ENCODE data around the gene USP19. TPM values are rescaled to one million over a fixed set of nuclear protein-coding genes. Genes with fewer than 3 reads are reported as not detected.
A peak's percentile ranks its signal among the peaks of the same experiment; 100 is the strongest.

USP19 gene
- total RNA-seq, 1 donor from 2014 or later = 69.3 TPM

DNA sequence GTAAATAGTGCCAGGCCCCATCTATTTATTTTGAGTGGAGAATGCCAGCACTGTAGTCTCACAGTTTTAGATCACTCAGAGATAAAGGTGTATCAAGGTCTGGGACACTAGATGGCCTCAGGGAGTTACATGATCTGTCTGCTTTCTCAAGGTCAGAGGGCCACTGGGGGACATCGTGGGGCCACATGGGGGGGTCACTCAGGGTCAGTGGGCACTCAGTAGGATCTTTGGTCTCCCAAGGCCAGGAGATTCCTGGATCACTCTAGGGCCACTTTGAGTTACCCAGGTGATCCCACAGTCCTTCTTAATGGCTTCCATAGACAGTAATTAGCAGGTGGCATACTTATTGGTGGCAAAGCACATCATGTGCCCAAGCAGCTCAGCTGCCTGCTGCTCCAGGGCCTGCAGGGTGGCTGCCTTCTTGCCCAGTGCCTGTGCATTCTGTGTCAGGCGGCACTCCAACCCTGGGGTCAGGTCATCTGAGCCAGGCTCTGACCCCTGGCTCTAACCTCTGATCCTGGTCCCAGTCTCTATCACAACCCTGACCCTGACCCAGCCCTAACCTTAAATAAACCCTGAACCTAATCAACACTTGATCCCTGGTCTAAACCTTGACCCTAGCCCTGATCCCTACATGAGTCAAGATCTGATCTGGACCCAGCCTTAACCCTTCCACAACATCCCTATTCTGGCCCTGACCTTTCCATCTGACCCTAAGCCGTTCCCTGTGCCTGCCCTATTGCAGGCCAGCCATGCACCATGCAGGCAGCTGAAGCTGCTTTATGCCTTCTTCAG is 14.0 kb upstream of the USP19 start:
- no peak for DNase-seq (ENCODE audit: low spot score)

DNA sequence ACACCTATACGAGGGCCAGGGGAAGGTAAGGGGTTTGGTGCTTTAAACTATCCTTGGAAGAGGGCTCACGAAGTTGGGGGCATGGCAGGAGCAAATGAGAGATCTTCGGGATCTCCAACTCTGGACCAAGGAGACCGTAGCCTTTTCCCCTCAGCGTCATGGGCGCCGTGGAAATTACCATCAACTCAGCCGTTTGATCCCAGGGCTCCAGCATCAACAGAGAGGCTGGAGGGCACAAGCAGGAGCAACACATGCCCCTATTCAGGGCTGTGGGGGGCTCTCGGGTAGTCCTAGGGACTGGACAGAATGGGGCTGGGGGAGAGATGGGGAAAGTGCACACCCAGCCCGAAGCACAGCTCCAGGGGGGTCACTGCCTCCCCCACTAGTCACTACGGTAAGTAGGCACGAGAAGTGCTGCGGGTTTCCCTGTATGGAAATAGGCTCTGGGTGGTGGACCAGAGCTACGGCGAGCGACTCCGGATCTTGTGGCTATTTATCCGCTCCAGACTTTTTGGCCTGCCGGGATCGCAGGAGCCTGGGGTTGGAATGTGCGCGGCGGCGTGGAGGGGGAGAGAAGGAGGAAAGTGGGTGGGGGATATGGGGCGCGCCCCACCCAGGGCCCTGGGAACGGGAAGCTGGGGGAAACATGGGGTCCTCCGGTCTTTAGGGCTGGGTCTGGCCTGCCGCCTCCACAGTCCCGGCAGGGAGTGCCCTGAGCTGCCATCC is 12.8 kb upstream of the USP19 start:
- peak; percentile 85 for DNase-seq (ENCODE audit: low spot score)

DNA sequence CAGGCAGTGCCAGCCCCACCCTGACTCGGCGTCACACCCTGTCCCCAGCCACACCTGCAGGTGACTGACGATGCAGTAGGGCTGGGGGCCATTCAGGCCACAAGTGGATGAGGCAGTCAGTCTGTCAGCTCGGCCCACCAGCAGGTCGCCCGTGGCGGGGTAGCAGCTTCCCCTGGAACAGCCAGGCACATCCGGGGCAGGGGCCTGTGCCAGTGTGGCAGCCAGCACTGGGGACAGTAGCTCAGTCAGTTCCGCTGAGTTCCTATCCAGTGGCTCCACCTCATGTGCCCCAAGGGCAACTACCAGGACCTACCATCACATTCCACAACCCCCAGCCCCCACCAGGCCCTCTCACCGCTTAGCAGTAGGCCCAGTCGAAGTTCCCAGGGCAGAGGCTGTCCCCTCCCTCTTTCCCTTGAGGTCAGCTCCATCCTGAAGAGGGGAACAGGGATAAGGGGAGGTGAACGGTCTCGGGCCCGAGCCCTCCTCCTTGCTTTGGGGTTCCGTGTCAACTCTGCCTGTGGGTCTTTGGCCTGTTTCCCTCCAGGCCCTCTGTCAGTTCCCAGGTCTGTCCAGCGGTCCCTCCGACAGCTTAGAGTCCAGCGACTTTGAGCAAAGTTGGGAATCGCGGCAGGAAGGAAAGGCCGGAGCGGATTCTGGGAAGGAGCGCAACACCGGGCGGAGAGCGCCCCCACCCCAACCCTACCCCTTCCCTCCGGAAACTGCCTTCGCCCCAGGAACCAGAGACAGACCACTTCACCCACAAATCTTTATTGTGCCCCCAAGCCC is 12.0 kb upstream of the USP19 start, which contains the start of gene LAMB2:
TSS of gene LAMB2 (minus strand) at position 614 of the 789 bp plus-strand sequence. CDS start at position 431, 183 bp downstream.
- DNase-seq (ENCODE audit: low spot score) = peak; percentile 62

DNA sequence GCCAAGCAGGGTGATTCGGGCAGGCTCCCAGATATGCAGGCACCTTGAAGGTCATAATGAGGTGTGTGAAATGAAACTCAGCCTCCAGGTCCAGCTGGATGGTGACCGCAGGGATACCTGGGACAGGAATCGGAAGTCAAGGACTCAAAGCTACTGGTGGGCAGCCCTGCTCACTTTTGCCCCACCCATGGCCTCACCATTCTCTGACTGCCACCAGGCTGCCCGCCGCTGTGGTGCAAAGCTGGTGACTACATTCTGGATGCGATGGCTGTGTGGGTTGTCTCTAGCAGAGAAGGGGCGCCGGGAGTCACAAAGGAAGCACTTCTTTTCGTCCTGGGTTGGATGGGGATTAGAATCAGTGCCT is 11.4 kb upstream of the USP19 start:
- no peak for DNase-seq (ENCODE audit: low spot score)

DNA sequence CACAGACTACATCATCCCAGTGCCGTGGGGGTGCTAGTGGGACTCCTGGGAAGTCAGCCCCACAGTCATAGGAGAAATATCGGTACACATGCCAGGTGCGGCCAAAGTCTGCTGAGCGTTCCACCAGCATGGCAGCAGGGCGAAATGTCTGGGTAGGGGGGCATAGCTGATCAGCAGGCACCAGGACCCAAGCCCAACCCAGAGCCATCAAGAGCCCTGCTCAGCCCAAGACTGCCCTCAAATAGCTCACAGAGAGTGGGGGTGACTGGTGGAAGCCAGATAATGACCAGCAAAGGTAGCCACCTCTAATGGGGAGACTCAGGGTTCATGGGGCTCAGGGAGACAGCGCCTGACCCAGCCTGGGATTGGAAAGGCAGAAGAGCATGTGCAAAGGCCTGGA is 11.0 kb upstream of the USP19 start:
- DNase-seq (ENCODE audit: low spot score) = no peak

DNA sequence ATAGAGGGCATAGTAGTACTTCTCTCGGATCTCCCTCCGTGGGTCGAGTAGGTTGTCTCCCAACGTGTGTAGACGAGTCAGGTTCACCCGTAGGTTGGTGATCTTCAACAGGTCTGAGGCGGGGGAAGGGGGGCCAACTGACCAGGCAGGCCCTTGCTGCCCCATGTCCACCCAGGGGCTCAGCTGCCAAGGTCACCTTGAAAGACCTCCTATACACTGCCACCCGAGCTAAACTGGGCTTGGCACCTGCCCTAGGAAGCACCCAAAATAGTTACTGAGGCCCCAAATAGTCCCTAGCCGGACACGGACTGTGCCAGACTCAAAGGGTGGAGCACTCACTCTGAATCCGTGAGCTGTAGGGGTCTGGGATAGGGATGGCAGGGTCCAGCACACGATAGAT is 10.4 kb upstream of the USP19 start:
- DNase-seq (ENCODE audit: low spot score) = no peak

DNA sequence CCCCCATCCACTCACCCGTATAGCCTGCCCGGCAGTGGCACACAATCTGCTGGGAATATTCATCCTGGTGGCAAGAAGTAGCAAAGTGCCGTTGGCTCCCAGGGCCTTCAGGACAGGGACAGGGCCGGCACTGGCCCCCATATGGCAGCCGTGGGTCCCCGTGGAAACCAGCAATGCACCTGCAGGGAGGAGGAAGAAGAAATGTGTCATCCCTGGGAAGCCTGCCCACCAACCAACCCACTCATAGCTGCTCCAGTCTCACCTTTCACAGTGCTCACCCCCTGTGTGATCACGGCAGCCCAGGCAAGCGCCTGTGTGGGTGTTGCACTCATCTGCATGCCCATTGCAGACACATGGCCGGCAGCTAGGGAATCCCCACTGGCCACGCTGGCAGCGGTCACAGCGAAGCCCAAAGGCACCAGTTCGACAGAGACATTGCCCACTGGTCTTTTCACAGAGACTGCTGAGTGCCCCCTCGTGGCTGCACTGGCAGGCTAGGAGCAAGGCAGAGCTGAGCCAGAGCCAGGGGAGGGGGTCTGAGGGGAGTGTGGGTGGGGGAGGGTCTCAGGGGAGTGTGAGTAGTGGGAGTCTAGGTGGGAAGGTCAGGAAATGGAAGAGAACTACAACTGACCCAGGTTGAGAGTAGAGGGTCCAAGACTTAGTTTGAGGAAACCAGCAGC is 4.5 kb upstream of the USP19 start:
- DNase-seq (ENCODE audit: low spot score) = no peak

DNA sequence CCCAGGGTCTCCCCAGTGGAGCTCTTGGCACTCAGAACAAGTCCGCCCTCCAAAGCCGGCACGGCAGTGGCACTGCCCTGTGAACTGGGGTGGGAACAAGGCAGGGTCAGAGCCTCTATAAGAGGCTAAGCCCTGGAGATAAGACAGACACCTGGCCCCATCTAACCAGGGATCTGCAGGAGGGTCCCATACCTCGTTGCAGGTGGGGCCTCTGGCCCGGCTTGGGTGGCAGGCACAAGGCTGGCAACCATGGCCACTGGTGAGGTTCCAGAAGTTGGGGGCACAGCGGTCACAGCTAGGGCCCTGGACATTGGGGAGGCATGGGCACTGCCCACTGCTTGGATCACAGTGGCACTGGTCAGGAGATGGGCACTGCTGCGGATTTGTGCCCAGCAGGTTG is 3.6 kb upstream of the USP19 start:
- DNase-seq (ENCODE audit: low spot score) = no peak

DNA sequence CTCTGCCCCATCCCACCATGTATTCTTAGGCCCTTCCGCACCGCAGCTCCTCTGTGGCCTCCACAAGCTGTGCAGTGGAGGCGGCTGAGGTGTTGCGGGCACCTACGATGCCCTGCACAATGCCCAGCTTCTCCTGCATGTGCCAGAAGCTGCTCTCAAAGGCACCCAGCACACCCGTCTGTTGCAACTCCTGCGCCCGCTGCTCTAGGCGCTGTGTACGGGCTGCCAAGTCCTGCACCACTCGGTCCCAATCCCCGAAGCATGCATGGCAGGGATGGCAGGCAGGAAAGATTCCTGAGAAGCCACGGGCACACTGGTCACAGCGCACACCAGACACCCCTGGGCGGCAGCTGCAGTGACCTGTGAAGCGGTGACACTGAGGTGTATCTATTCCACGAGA is 3.1 kb upstream of the USP19 start:
- DNase-seq (ENCODE audit: low spot score) = no peak

DNA sequence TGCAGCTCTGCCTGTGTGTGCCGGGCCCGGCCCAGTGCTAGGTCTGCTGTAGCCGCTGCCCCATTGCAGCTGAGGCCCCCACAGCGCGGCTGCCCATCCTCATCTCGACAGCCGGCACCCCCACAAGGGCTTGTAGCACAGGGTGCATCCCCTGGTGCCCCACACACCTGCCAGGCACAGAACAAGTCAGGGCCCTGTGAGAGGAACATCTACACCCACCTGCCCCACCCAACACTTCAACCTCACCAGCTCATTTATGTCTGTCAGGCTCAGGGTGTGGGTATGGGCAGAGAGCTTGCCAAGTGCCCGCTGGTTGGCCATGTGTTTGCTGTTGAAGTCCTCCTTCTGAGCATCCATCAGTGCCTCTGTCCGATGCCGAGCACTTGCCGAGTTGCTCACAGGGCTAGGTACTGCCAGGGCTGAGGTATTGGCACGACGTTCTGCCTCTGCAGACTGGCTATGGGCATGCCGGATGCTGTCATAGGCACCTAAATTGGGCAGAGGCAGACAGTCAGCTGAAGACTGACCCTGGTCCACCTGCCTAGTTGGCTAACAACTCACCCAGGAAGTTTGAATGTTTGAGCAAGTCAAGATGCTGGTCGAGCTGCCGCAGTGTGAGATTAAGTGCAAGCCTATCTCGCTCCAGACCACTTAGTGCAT is 2.4 kb upstream of the USP19 start:
- DNase-seq (ENCODE audit: low spot score) = no peak

DNA sequence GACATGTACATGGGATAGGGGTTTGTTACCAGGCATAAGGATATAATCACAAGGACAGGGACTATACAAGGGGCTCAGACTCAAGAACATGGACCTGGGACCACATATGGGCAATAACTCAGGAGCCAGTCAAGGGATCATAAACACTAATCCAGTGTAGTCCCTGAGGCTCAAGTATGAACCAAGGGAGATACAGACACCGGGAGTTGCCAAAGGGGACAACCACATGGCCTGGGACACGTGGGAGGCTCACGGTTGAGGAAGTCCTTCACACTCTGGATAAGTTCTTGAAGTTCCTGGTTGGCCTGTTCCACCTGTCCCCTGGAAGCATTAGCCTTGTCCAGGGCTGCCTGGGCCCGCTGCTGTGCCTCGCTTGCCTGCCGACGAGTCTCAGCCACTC is 1.8 kb upstream of the USP19 start:
- DNase-seq (ENCODE audit: low spot score) = no peak

DNA sequence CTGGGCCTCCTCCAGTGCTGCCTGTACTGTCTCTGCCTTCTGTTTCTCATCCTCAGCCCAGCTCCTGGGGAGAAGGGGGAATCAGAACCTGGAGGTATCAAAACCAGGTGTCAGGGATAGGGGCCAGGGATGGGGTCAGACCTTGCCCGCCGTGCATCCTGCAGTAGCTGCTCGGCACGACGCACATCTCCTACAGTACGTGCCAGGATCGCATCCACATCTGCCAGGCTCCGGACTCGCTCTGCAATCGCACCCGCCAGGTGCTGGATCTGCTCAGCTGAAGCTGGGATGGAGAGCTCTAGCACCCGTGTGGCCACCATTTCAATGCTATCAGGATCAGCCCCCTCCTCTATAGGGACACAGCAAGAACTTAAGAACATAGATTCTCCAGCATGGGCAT is 1.4 kb upstream of the USP19 start:
- no peak for DNase-seq (ENCODE audit: low spot score)

DNA sequence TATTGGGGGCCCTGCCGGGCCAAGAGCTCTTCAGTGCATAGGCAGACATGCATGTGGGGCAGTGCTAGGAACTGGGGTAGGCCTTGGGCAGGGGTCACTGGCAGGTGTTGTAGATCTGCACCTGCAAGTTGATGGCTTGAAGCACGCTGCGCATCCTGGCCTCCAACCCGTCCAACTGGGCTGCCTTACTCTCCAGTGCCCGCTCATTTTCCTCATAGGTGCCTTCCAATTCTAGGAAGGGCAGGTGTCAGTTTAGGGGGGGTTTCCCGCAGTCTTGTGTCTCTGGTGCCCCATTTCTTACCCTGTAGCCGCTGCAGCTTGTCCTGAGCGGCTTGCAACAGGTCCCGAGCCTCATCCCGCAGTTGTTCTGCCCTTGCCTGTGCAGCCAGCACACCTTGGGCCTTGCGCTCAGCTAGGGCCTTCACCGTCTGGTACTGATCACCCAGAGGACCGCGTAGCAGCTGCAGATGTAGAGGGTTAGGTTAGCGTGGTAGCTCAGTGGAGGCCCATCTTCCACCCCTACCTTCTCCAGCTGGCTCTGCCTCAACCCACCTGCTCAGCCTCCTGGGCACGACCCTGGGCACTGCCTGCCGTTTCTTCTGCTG is 611 bp upstream of the USP19 start:
- no peak for DNase-seq (ENCODE audit: low spot score)

DNA sequence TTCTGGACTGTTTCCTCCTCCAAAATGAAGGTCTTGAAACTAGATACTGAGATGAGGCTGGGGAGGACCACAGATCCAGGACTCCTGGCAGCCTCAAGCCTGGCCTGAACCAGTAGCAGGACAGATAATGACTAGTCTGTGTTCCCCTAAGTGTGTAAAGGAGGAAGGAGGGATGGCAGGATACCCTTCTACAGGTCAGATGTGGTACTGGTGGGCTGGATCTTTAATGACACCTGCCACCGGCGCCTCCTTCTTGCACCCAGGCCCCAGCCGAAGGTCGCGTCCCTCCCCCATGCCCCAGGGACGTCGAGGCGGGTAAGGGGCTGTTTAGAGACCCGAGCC is 556 bp downstream of the USP19 start:
- DNase-seq (ENCODE audit: low spot score) = no peak

DNA sequence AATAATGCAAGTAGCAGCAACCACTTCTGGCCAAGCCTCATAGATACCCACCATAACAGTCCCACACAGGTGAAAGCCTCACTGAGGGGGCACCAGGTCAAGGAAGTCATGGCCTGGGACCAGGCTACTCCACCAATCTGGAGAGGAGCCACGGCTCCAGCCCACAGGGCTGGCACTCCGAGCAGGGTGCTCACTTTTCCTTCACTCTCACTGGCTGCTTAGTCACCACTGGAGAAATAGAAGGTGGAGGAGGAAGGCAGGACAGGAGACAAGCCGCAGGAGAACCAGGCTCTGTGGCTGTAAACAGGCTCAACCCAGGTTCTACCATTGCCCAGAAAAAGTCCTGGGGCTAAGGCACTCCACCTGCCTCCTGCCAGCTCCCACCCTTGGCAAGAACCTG is 1.2 kb downstream of the USP19 start:
- DNase-seq (ENCODE audit: low spot score) = no peak

DNA sequence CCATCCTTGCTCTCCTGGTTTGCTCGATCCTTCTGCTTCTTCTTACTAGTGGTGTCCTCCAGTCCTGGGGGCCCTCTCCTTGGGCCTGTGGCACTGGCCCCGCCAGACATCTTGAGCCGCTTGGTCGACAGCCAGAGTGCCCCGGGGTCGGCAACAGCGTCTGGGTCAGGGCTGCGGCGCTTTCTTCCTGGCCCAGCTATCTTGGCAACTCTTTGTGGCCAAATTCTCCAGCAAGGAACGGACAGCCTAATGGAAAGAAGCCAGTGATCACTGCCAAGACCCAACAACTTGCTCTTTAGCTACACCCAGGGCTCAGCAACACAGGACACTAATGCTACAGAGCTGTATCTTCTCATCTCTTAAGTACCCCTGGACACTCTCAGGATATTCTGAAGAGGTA is 1.6 kb downstream of the USP19 start:
- no peak for DNase-seq (ENCODE audit: low spot score)

DNA sequence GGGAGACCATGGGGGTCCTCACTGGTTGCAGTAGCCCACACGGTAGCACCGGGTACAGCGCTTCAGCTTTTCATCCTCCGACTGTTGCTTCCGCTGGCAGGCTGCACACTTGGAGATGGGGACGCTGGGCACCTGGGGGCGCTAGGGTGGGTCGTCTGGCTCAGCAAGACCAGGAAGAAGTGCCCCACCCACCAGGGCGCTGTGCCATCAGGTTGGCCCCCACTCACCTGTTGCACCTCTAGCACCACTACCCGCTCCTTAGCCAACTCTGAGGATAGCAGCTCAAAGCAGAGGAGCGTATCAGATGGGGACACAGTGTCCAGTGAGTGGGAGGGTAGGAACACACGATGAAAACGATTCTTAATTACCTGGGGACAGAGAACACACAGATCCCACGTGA is 8.4 kb downstream of the USP19 start:
- no peak for DNase-seq (ENCODE audit: low spot score)

DNA sequence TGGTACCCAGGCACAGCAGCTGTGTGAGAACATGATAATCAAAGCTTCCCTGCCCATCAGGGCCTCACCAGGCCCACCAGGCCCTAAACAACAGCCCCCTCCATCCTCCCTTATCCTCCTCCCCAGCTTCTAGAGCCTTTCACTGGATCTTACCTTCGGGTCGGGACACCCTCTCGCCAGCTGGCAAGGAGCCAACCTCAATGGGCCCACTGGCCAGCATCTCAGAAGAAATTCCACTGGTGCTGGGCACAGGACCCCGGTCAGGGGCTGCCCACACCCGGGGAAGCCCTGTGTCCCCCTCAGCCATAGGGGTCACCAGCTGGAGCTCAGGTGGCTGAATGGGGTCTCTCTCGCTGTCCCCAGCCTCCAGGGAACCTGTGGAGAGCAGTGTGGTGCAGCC is 9.3 kb downstream of the USP19 start:
- no peak for DNase-seq (ENCODE audit: low spot score)

DNA sequence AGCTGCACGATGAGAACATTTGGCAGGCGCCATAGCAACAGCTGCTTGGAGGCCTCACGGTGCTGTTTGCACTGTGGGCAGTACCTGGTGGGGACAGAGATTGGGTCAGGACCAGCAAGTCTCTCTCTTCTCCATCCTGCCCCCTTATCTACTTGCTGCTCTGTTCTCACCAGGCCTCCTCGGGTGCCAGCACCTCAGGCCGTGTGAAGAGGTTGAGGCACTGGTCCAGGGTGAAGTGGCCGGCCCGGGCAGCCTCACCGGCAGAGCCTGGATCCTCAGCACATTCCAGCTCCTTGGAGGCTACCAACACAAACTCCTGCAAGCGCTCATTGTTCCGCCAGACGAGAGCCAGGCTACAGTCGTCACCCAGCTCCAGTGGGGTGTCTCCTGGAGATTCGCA is 9.8 kb downstream of the USP19 start:
- no peak for DNase-seq (ENCODE audit: low spot score)

DNA sequence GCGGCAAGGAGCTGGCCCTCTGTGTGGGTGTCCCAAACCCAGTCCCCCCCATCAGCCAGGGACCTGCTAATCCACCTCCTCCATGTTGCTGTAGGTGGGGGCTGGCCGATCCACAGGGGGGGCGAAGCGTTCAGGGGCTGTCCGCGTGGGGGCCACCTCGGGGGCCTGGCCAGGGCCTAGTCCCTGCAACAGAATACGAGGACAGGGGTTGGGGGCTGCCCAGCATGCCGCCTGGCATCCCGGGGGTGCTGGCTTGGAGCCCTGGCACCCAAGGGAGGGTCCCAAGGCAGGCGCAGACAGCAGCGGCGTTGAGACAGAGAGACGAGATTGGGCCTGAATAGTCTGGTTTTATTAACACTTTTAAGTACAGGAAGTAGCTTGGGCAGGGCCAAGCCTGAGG is 12.3 kb downstream of the USP19 start:
- DNase-seq (ENCODE audit: low spot score) = no peak
